HuH-7.5 (cell line): ENCODE measurements around the gene KRTAP1-3.
"Not testable (repeated sequence)": the region's sequence is repeated elsewhere in the genome, so short reads cannot be mapped to it uniquely, and the experiment has no call there.

ENCODE experiments used
- DNase-seq: peaks from one replicate; pipeline ENCODE4 v3.0.0; 2011; ENCODE audit warnings: low spot score

Gene KRTAP1-3

DNA sequence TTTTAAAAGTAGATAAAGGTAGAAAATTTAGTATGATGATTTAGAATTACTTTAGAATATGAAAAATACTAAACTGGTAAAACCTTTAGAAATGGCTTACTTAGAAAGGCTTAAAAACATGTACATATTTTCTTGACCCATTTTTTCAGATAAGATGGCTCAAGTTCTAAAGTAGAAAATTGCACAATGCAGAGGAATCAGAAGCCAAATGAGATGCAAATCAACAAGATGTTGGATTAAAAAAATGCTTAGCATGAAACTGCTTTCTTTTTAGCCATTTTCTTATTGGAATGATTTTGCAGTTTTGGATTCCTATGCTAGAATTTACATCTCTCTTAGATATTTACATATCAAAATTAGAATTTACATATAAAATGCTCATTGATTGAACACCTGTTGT lies 24.2 kb downstream of the KRTAP1-3 start:
- DNase-seq, result no peak

DNA sequence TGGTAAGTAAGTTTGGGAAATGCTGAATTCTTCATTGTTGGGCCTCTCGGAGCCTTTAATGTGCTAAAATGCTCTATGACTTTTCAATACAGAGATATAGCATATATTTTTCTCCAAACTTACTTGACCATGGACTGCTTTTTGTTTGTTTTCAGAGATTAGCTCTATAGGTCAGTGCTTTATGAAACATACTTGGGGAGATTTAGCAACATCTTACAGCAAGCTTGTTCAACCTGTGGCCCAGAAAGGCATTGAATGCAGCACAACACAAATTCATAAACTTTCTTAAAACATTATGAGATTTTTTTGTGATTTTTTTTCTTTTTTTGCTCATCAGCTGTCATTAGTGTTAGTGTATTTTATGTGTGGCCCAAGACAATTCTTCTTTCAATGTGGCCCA lies 24.7 kb downstream of the KRTAP1-3 start:
- no peak for DNase-seq

DNA sequence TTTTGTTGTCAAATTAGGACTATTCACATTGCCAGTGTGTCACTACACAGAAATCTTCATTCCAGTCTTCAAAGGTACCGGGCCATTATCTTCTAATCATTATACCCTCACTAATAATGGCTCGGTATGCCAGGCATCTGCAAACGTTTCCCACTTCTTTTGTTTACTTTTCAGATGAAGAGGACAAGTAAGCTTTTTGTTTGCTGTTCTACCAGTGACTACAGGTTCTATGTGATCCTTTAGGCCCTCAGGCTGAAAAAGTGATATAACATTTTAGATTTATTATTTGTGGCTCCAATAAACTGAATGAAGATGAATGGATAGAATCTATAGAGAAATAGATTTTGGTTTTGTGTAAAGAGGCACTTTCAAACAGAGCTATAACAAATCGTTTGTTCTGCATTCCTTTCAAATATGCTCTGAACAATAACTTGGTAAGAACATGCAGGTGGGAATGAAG lies 25.3 kb downstream of the KRTAP1-3 start:
- DNase-seq, result peak; percentile 8

DNA sequence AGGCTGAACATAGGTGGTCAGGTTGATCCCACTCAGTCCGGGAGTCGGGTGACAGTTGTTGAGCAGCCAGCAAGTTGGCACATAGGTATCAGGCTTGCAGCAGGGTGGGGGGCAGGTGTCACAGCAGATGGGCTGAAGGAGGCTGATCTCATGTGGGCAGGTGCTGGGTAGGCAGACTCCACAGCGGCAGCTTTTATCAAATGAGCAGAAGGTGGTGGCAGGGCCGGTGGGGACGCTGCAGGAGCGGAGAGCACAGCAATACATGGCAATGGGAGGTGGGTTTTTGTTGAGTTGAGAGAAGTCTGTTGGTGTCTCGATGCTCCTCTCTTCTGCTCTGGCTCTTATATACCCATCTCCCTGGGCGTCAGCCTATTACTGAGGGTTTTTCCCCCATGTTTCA lies 25.9 kb downstream of the KRTAP1-3 start, which contains the start of gene KRTAP3-1:
TSS of gene KRTAP3-1 (minus strand) at position 318 of the 400 bp plus-strand sequence. CDS start at position 264, 54 bp downstream.
- DNase-seq, result no peak

DNA sequence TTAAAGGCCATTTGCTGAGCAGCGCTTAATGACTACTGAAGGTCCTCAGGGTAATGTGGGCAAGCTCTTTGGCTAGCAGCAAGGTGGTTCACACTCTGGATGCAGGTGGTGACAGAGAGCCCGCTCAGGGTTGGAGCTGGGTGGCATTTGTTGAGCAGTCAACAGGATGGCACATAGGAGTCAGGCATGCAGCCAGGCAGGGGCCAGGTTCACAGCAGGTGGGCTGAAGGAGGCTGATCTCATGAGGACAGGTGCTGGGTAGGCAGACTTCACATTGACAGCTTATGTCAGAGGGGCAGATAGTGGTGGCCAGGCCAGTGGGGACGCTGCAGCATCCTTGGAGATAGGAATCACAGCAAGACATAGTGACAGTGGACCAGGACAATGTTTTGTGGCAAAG lies 30.3 kb downstream of the KRTAP1-3 start:
- no peak for DNase-seq

DNA sequence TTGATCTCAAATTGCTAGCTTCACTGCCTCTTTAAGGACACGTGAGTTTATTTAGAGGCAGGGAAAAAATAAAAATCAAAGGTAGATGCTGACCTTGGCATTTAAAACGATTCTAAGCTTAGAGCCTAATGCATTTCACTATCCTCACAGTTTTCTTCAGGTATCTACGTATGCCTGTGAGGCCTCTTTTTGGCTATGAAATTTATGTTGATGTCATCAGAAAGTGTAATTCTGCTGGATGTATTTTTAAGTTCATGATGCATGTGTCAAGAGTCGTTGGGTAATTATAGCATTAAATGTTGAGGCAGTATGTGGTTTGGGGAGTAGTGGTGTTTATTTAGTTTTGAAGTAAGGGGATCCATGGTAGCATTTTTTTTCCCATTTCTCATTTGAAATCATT lies 30.7 kb downstream of the KRTAP1-3 start:
- no peak for DNase-seq

DNA sequence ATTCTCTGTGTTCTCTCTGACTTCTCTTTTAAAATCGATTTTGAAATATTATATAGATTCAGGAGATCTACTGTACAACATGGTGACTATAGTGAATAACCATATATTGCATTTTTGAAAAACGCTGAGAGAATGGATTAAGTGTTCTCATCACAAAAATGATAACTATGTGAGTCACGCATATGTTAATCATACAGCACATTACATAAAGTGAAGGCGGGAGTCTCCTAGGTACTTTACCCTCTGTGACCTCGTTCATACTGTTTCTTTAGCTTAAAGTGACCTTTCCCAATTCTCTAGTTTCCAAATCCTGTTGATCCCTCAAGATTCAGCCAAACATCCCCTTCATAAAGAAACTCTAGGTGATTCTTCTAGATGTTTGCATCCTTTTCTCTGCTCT lies 31.9 kb downstream of the KRTAP1-3 start:
- DNase-seq, result no peak

DNA sequence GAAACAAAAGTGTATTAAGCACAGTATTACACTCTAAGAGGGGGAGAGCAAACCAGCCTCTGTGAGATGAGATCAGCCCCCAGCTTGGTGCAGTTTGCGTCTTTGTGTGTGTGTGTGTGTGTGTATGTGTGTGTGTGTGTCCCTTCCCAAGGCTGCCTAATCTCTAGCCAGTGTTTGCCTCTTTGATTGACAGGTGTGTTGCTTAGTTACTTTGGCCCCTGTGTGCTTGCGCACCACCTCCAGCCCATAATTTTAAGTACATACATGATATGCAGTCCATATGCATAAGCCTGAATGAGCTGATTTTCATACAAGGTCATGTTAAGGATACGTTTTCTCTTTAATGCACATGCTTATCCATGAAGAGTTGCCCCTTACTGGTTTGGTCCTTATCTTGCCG lies 32.9 kb downstream of the KRTAP1-3 start:
- DNase-seq, result no peak

DNA sequence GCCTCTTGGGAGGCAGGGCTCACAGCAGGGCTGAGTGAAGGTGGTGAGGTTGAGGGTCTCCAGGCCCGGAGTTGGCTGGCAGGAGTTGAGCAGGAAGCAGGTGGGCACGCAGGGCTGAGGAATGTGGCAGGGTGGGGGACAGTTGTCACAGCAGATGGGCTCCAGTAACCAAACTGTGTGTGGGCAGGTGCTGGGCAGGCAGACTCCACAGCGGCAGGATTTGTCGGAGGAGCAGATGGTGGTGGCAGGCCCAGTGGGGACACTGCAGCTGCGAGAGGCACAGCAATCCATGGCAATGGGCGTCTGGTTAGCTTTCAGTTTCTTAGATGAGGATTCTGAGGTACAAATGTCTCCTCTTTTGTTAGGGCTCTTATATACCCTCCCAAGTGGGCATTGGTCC lies 35.1 kb downstream of the KRTAP1-3 start, which contains the start of gene KRTAP3-2:
TSS of gene KRTAP3-2 (minus strand) at position 344 of the 400 bp plus-strand sequence. CDS start at position 291, 53 bp downstream.
- DNase-seq, result not testable (repeated sequence)

DNA sequence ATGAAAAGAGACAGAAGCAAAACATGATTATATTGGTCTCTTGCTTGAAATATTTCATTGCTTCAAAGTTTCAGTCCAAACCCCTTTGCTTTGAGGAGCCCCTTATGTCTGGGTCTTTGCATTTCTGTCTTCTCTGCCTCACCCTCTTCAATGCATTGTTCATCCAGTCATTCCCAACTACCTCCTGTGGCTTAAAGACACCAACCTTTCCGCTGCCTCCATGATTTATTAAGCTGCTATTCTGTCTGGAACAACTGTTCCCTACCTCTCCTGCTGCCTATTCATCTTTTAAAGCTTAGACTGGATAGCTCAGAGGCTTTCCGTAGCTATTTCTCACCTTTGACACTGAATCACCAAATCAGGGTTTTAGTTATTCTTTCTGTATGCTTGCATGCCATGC lies 37.3 kb downstream of the KRTAP1-3 start:
- no peak for DNase-seq

DNA sequence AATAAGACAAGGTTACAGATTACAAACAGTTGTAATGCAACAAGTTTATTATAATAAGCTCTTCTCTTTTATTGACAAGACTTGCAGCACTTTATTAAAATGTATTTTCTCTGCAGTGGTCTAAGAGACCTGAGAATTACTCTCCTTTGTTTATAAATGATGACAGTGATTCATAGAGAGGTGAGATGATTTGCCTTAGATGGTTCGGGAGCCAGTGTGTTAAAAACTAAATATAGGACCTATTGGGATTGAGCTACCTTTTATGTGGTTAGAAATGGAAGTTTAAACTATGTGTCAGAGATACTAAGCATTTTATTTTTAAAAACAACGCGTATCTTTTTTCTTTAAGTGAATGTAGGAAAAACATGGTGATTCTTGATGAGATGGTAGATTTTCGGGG lies 37.8 kb downstream of the KRTAP1-3 start:
- no peak for DNase-seq

DNA sequence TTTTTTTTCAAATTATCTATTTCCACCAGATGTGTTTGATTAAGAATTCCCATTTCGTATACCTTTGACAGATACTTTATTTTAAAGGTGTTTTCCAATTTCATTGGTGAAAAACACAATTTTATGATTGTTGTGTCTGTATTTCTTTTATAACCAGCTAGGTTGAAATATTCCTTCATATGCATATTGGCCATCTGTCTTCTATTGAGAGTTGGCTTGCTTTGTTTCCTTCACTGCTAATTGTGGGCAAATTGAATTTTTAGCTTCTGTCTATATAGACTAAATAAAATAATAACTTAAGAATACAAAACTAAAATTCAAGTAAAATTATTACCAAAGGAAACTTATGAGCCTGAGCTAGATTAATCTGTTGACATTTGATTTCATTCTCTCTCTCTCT lies 39.6 kb downstream of the KRTAP1-3 start:
- no peak for DNase-seq

DNA sequence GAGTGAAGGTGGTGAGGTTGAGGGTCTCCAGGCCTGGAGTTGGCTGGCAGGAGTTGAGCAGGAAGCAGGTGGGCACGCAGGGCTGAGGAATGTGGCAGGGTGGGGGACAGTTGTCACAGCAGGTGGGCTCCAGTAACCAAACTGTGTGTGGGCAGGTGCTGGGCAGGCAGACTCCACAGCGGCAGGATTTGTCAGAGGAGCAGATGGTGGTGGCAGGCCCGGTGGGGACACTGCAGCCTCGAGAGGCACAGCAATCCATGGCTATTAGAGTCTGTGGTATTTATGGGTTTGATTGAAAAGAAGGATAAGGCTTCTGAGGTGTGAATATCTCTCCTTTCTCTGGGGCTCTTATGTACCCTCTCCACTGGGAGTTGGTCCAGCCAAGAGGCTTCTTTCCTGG lies 40.8 kb downstream of the KRTAP1-3 start, which contains the start of gene KRTAP3-3:
TSS of gene KRTAP3-3 (minus strand) at position 326 of the 400 bp plus-strand sequence. CDS start at position 259, 67 bp downstream.
- DNase-seq, result no peak

DNA sequence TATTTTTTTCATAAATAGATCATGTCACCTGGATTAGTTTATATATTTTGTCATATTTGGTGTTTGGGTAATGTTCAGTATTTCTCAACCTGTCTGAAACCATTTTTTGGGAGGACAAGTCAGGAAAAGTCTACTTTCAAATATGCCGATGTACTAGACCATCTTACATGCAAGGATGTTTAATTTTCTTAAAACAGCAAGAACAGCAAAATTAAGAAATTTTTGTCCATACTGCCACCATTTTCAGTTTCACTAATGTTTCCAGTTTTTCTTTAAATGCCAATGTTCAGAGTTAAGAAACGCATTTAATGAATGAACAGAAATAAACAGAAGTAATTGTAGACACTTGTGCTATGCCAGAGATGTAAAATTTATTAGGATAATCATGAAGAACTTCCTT lies 41.6 kb downstream of the KRTAP1-3 start:
- DNase-seq, result no peak

DNA sequence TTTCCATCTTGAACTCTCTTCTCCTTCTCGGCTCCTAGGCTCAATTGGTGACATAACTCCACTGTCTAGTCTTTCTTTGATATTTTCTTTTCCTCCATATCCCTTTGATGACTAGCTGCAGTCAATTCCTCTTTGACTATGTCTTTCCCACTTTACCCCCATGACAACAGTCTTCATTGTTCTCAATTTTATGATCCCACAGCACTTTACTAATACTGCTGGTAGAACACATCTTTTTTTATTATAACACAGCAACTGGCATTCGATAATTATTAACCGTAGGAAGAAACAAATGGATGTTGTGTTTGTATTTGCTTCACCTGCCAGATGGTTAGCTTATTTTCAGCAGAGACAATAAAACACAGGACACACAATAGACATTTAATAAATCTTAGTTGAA lies 42.0 kb downstream of the KRTAP1-3 start:
- DNase-seq, result no peak

DNA sequence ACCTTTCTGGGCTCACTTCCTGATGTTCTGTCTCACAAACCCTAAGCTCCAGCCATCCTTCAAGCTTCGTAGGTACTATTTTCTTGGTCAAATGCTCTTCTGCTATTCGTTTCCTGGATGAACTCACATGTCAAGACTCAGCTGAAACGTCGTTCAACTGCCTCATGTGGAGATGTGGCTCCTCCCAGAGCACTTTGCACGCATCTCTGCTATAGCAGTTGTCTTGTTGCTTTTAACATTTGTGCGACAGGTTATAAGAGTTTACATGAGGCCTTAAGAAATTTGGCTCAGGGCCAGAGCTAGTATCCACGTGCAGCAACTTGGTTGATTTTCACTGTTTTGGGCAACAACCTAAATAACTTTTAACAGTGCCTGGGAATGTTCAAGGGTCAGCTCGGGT lies 47.8 kb downstream of the KRTAP1-3 start:
- no peak for DNase-seq

DNA sequence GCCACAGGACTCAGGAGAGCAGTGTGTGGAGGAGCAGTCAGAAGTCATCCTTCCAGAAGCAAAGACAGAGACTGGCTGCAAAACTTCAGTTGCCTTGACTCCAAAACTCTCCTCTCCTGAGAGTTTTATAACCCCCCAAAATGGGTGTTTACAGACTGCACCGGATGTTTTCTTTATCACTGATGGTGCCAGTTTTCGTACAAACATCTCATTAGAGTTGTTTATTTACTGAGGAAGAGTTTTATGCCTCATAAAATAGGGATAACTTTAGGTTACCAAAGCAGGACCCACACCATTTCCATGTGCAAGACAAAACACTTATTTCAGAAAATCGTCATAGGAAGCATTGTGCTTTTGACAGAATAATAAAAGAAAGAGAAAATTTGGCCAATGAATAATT lies 50.4 kb downstream of the KRTAP1-3 start, which contains the start of gene KRT40:
TSS of gene KRT40 (minus strand) at position 101 of the 400 bp plus-strand sequence. CDS start at position 48, 53 bp downstream.
- no peak for DNase-seq
